ENCODE results near the gene MAN1A1.

Gene MAN1A1

GRCh38 chr6:119352001-119352400 is 2.4 kb upstream of the MAN1A1 start:
- Histone ChIP-seq H2AFZ (ENCODE audit: low read depth, low read length, severe bottlenecking) (no peak overlapping the region), H3K36me3 (ENCODE audit: low read length) (no peaks in the 10 kb centered on the region), H3K4me2 (ENCODE audit: low read depth, low read length, poor library complexity, severe bottlenecking) (no peak overlapping the region), H3K9me3 (ENCODE audit: insufficient read depth, low read length) (no peaks in the 10 kb centered on the region), H3K27me3 (ENCODE audit: low read length) (no peaks in the 10 kb centered on the region), H3F3A (ENCODE audit: insufficient read depth) (peaks cover 4% of the 10 kb centered on the region; the same call in 1 of the 2 replicates), H3K79me2 (ENCODE audit: insufficient read depth, low read length) (no peaks in the 10 kb centered on the region), H3K9me2 (replicated peaks; ENCODE audit: insufficient read depth, low read length) (no peaks in the 10 kb centered on the region), H3K27ac (ENCODE audit: low read depth, low read length) (no peak overlapping the region), H3K4me3 (ENCODE audit: insufficient read depth, low read length, poor library complexity, severe bottlenecking) (no peak overlapping the region), H3K9ac (ENCODE audit: low read length) (no peak overlapping the region), H4K20me1 (ENCODE audit: low read depth, low read length) (no peaks in the 10 kb centered on the region; the same call in 1 of the 2 replicates)
- TF ChIP-seq, protein P1, sequence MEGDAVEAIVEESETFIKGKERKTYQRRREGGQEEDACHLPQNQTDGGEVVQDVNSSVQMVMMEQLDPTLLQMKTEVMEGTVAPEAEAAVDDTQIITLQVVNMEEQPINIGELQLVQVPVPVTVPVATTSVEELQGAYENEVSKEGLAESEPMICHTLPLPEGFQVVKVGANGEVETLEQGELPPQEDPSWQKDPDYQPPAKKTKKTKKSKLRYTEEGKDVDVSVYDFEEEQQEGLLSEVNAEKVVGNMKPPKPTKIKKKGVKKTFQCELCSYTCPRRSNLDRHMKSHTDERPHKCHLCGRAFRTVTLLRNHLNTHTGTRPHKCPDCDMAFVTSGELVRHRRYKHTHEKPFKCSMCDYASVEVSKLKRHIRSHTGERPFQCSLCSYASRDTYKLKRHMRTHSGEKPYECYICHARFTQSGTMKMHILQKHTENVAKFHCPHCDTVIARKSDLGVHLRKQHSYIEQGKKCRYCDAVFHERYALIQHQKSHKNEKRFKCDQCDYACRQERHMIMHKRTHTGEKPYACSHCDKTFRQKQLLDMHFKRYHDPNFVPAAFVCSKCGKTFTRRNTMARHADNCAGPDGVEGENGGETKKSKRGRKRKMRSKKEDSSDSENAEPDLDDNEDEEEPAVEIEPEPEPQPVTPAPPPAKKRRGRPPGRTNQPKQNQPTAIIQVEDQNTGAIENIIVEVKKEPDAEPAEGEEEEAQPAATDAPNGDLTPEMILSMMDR (IDR thresholded peaks at IDR 0.05; ENCODE audit: insufficient read depth, low read length, poor library complexity, severe bottlenecking): no peak
- TF ChIP-seq EZH2phosphoT487 (conservative IDR thresholded peaks at IDR 0.05; ENCODE audit: low read length): no peak

- Histone ChIP-seq H4K20me1 (ENCODE audit: low read depth, low read length) (no peaks in the 10 kb centered on the region; the same call in 1 of the 2 replicates), H3K4me2 (ENCODE audit: low read depth, low read length, poor library complexity, severe bottlenecking) (peak overlapping the region; percentile 89), H3K9me3 (ENCODE audit: insufficient read depth, low read length) (no peaks in the 10 kb centered on the region), H3K27me3 (ENCODE audit: low read length) (no peaks in the 10 kb centered on the region), H3K9ac (ENCODE audit: low read length) (no peak overlapping the region), H2AFZ (ENCODE audit: low read depth, low read length, severe bottlenecking) (no peak overlapping the region), H3K4me3 (ENCODE audit: insufficient read depth, low read length, poor library complexity, severe bottlenecking) (peak overlapping the region; percentile 57), H3K36me3 (ENCODE audit: low read length) (no peaks in the 10 kb centered on the region), H3K79me2 (ENCODE audit: insufficient read depth, low read length) (no peaks in the 10 kb centered on the region), H3K27ac (ENCODE audit: low read depth, low read length) (no peak overlapping the region), H3F3A (ENCODE audit: insufficient read depth) (peaks cover 4% of the 10 kb centered on the region; the same call in 1 of the 2 replicates), H3K9me2 (replicated peaks; ENCODE audit: insufficient read depth, low read length) (no peaks in the 10 kb centered on the region)
- TF ChIP-seq, protein P1 (IDR thresholded peaks at IDR 0.05; ENCODE audit: insufficient read depth, low read length, poor library complexity, severe bottlenecking): peak; percentile 41
- no peak for TF ChIP-seq EZH2phosphoT487 (conservative IDR thresholded peaks at IDR 0.05; ENCODE audit: low read length)
These were observed 1.4 kb upstream of the MAN1A1 start for GRCh38 chr6:119350952-119351372.

DNA sequence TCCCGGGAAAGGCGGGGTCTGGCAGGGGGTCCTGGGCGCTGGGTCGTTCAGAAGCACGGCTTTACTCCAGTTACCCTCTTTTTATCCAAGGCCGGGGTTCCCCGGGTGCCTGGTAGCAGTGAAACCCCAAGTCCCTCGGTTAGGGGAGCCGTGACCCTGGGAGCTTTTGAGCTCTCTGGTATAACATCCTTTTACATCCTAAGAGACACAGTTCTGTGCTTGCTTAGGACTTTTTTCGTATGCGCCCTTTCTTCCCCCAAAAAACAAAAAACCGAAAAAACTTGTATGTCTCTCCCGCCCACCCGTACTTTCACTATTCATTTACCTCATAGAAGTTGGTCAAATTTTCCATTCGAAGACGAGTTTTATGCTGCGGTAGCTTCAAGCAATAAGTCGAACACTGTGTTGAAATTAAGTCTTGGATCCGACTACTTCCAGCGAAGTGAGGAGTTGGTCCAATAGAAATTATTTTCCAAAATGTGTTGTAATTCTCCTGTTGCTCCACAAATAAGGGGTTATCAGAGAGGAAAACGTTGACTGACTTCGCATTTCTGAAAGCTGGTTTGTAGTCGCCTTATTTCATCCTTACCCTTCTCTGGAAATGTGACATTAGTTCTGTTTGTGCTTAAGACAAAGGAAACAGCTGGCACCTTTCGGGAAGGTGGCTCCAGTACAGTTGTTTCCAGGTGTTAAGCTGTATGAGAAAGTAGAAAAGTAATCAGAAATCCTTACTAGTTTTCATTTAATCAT is 816 bp upstream of the MAN1A1 start:
- Histone ChIP-seq H3K4me2 (ENCODE audit: low read depth, low read length, poor library complexity, severe bottlenecking) (peak overlapping the region; percentile 89), H3K9ac (ENCODE audit: low read length) (peak overlapping the region; percentile 62), H3K79me2 (ENCODE audit: insufficient read depth, low read length) (no peaks in the 10 kb centered on the region), H2AFZ (ENCODE audit: low read depth, low read length, severe bottlenecking) (peak overlapping the region; percentile 70), H3K9me2 (replicated peaks; ENCODE audit: insufficient read depth, low read length) (no peaks in the 10 kb centered on the region), H3K27me3 (ENCODE audit: low read length) (no peaks in the 10 kb centered on the region), H4K20me1 (ENCODE audit: low read depth, low read length) (no peaks in the 10 kb centered on the region; the same call in 1 of the 2 replicates), H3F3A (ENCODE audit: insufficient read depth) (peaks cover 4% of the 10 kb centered on the region; the same call in 1 of the 2 replicates), H3K36me3 (ENCODE audit: low read length) (no peaks in the 10 kb centered on the region), H3K27ac (ENCODE audit: low read depth, low read length) (no peak overlapping the region), H3K9me3 (ENCODE audit: insufficient read depth, low read length) (no peaks in the 10 kb centered on the region), H3K4me3 (ENCODE audit: insufficient read depth, low read length, poor library complexity, severe bottlenecking) (peak overlapping the region; percentile 57)
- TF ChIP-seq, protein P1 (IDR thresholded peaks at IDR 0.05; ENCODE audit: insufficient read depth, low read length, poor library complexity, severe bottlenecking): no peak
- TF ChIP-seq EZH2phosphoT487 (conservative IDR thresholded peaks at IDR 0.05; ENCODE audit: low read length): no peak

All from SU-DHL-6 (cell line).